Uterus (tissue), 4 donors: ENCODE measurements around the gene ICAM4. TPM values are rescaled to one million over a fixed set of nuclear protein-coding genes. Genes with fewer than 3 reads are reported as not detected.

Experiments
- DNase-seq, 2 donors: peaks; one replicate each; pipeline ENCODE4 v3.0.0-alpha.2; 2019 to 2020
- H3K27ac ChIP-seq, 2 donors: fragments of 200-600 bp; sonication (generic); 1 replicate in 1 of 2; 2 replicates in 1 of 2; pipeline ENCODE4 v1.5.1; 2016 to 2018
- H3K27me3 ChIP-seq, 2 donors: fragments of 200-600 bp; sonication (generic); one replicate each; pipeline ENCODE4 v1.5.1; 2018 to 2019; ENCODE audit warnings: control low read depth in 1 of 2
- H3K36me3 ChIP-seq, 2 donors: fragments of 200-600 bp; sonication (generic); one replicate each; pipeline ENCODE4 v1.5.1; 2019; ENCODE audit warnings: control low read depth in 1 of 2
- H3K4me1 ChIP-seq, 2 donors: fragments of 200-600 bp; sonication (generic); one replicate each; pipeline ENCODE4 v1.5.1; 2018 to 2019; ENCODE audit warnings: control low read depth in 1 of 2
- H3K4me3 ChIP-seq, 2 donors: fragments of 200-600 bp; sonication (generic); 1 replicate in 1 of 2; 2 replicates in 1 of 2; pipeline ENCODE4 v1.5.1; 2018 to 2019; ENCODE audit warnings: mild to moderate bottlenecking in 1 of 2
- H3K9me3 ChIP-seq, 2 donors: fragments of 200-600 bp; sonication (generic); one replicate each; pipeline ENCODE4 v1.5.1; 2019; ENCODE audit warnings: control low read depth in 1 of 2
- CTCF ChIP-seq, 4 experiments: fragments of 200-600 bp in 2 of 4; fragments of 450-650 bp in 2 of 4; sonication (generic) in 2 of 4; IDR thresholded peaks; one replicate each; pipeline ENCODE4 v1.5.1; 2016 to 2019; ENCODE audit warnings: antibody characterized with exemption in 4 of 4, mild to moderate bottlenecking in 2 of 4, moderate library complexity in 1 of 4
- POLR2A ChIP-seq, 2 donors: fragments of 450-650 bp; IDR thresholded peaks; one replicate each; pipeline ENCODE4 v1.6.1; 2016; ENCODE audit warnings: antibody characterized with exemption in 2 of 2, mild to moderate bottlenecking in 1 of 2, moderate library complexity in 1 of 2
- intact Hi-C: fragments of 100-400 bp; cut with DNase I; formaldehyde crosslinking; loops from one replicate; pipeline ENCODE4 v1.15.1; 2023; ENCODE audit warnings: low total_unique reads
- total RNA-seq, 4 donors: library from RNA; depleted of rRNA in 3 of 4; stranded (reverse); fragments of >200 nt in 3 of 4; gene quantifications; one replicate each; pipeline versions ENCODE4 v1.1.0 to v1.2.4, GENCODE V29; 2014 to 2023
- donor health status: DM: yes; HTN: yes; CAD: no.

Gene ICAM4
- total RNA-seq, 4 donors from 2014 or later = 0.41 TPM; not detected in 3

- DNase-seq = no peak
- Histone ChIP-seq H3K27me3 (no peaks in the 10 kb centered on the region), H3K4me3 (no peak overlapping the region), H3K4me1 (peaks cover 0 to 4% of the 10 kb centered on the region in 2 donors), H3K27ac (no peak overlapping the region), H3K9me3 (no peaks in the 10 kb centered on the region), H3K36me3 (no peaks in the 10 kb centered on the region)
- TF ChIP-seq POLR2A (IDR thresholded peaks at IDR 0.05) = no peak
- TF ChIP-seq CTCF (IDR thresholded peaks at IDR 0.05) = no peak
- intact Hi-C loops = no loop called here
These were observed 32.5 kb upstream of the ICAM4 start for GRCh38 chr19:10254244-10254643.

GRCh38 chr19:10255358-10255757 lies 31.4 kb upstream of the ICAM4 start:
- H3K36me3 ChIP-seq = no peaks in the 10 kb centered on the region
- no peaks in the 10 kb centered on the region for H3K27me3 ChIP-seq
- no peak overlapping the region for H3K27ac ChIP-seq
- intact Hi-C loops = no loop called here
- DNase-seq = no peak
- H3K9me3 ChIP-seq = no peaks in the 10 kb centered on the region
- no peak overlapping the region for H3K4me3 ChIP-seq
- TF ChIP-seq POLR2A (IDR thresholded peaks at IDR 0.05) = no peak
- no peak for TF ChIP-seq CTCF (IDR thresholded peaks at IDR 0.05)
- peaks cover 0 to 4% of the 10 kb centered on the region in 2 donors for H3K4me1 ChIP-seq

GRCh38 chr19:10256551-10256950 lies 30.2 kb upstream of the ICAM4 start:
- H3K36me3 ChIP-seq = no peaks in the 10 kb centered on the region
- intact Hi-C loops = no loop called here
- no peak for DNase-seq

GRCh38 chr19:10256970-10257615 lies 29.7 kb upstream of the ICAM4 start:
- Histone ChIP-seq H3K27me3 (no peaks in the 10 kb centered on the region), H3K9me3 (no peaks in the 10 kb centered on the region), H3K4me3 (no peak overlapping the region), H3K27ac (no peak overlapping the region), H3K36me3 (no peaks in the 10 kb centered on the region), H3K4me1 (peaks cover 0 to 4% of the 10 kb centered on the region in 2 donors)
- intact Hi-C loops = no loop called here
- TF ChIP-seq CTCF (IDR thresholded peaks at IDR 0.05) (no peak), POLR2A (IDR thresholded peaks at IDR 0.05) (no peak)
- no peak for DNase-seq

More at GRCh38 chr19:10256551-10256950, 30.2 kb upstream of the ICAM4 start:
- Histone ChIP-seq H3K27me3 (no peaks in the 10 kb centered on the region), H3K27ac (no peak overlapping the region), H3K4me3 (no peak overlapping the region), H3K4me1 (peaks cover 0 to 4% of the 10 kb centered on the region in 2 donors), H3K9me3 (no peaks in the 10 kb centered on the region)
- TF ChIP-seq CTCF (IDR thresholded peaks at IDR 0.05) (no peak), POLR2A (IDR thresholded peaks at IDR 0.05) (no peak)

- intact Hi-C loops = no loop called here
- DNase-seq = no peak
- Histone ChIP-seq H3K27ac (no peak overlapping the region), H3K27me3 (no peaks in the 10 kb centered on the region), H3K4me3 (no peak overlapping the region), H3K36me3 (no peaks in the 10 kb centered on the region), H3K9me3 (no peaks in the 10 kb centered on the region), H3K4me1 (no peaks in the 10 kb centered on the region)
- TF ChIP-seq POLR2A (IDR thresholded peaks at IDR 0.05) = no peak
- TF ChIP-seq CTCF (IDR thresholded peaks at IDR 0.05) = no peak
These were observed 28.6 kb upstream of the ICAM4 start for GRCh38 chr19:10258080-10258710.
